HG03097 (cell line): ENCODE results near the gene ZNF853.
"Not testable (repeated sequence)": the region's sequence is repeated elsewhere in the genome, so short reads cannot be mapped to it uniquely, and the experiment has no call there.

Source experiments
- ATAC-seq: cut with Tn5 transposase; IDR thresholded peaks from one replicate; pipeline ENCODE4 v1.9.1; 2021; ENCODE audit not compliant: unreplicated experiment, low FRiP score

The ZNF853 gene

GRCh38 chr7:6634971-6635370 lies 19.6 kb downstream of the ZNF853 start:
- ATAC-seq: not testable (repeated sequence)

- ATAC-seq: peak; percentile 56
Measured at GRCh38 chr7:6636741-6637543, 21.5 kb downstream of the ZNF853 start, which contains the start of gene ZNF316. Gene ZNF316 (plus strand): TSS chr7:6637318. CDS start chr7:6642410, 5,092 bp downstream.

- peak; percentile 75 for ATAC-seq
Measured at GRCh38 chr7:6637544-6638229, 22.3 kb downstream of the ZNF853 start.

- no peak for ATAC-seq
Measured at GRCh38 chr7:6639032-6639431, 23.6 kb downstream of the ZNF853 start.

GRCh38 chr7:6639627-6640026 lies 24.2 kb downstream of the ZNF853 start:
- ATAC-seq: no peak

- no peak for ATAC-seq
Measured at GRCh38 chr7:6640246-6640721, 24.9 kb downstream of the ZNF853 start.

GRCh38 chr7:6641305-6642035 lies 26.1 kb downstream of the ZNF853 start:
- no peak for ATAC-seq

GRCh38 chr7:6642239-6642839 lies 26.9 kb downstream of the ZNF853 start:
- ATAC-seq: no peak

GRCh38 chr7:6642861-6643640 lies 27.6 kb downstream of the ZNF853 start:
- ATAC-seq: no peak

- ATAC-seq: no peak
Measured at GRCh38 chr7:6643915-6644625, 28.7 kb downstream of the ZNF853 start.

- ATAC-seq: no peak
Measured at GRCh38 chr7:6644728-6645127, 29.3 kb downstream of the ZNF853 start.

GRCh38 chr7:6646465-6646864 lies 31.1 kb downstream of the ZNF853 start:
- no peak for ATAC-seq

- ATAC-seq: no peak
Measured at GRCh38 chr7:6647080-6647479, 31.7 kb downstream of the ZNF853 start.

- no peak for ATAC-seq
Measured at GRCh38 chr7:6647541-6647940, 32.1 kb downstream of the ZNF853 start.

- no peak for ATAC-seq
Measured at GRCh38 chr7:6648066-6648814, 32.8 kb downstream of the ZNF853 start.

GRCh38 chr7:6648815-6649104 lies 33.4 kb downstream of the ZNF853 start:
- ATAC-seq: no peak

- ATAC-seq: no peak
Measured at GRCh38 chr7:6649241-6649961, 34.0 kb downstream of the ZNF853 start.

- no peak for ATAC-seq
Measured at GRCh38 chr7:6650086-6650485, 34.7 kb downstream of the ZNF853 start.
